Liver (tissue), 3 donors: Measurements from ENCODE around the gene PCNX2.

Experiments
- CTCF ChIP-seq: fragments of 150-350 bp; IDR thresholded peaks from 2 replicates; pipeline ENCODE4 v1.5.1; 2017; ENCODE audit warnings: improper control_type of control experiment, low read depth, low read length; ENCODE audit not compliant: missing input control
- EGR1 ChIP-seq, 2 donors: IDR thresholded peaks; 2 replicates each; pipeline ENCODE4 v1.6.1; 2016 to 2018; ENCODE audit warnings: antibody characterized with exemption in 2 of 2, low read depth in 2 of 2
- FOXA1 ChIP-seq: IDR thresholded peaks from 2 replicates; pipeline ENCODE4 v1.6.1; 2016; ENCODE audit warnings: antibody characterized with exemption
- HNF4G ChIP-seq: IDR thresholded peaks from 2 replicates; pipeline ENCODE4 v1.6.1; 2016; ENCODE audit warnings: antibody characterized with exemption
- JUND ChIP-seq, 2 donors: IDR thresholded peaks; 2 replicates each; pipeline ENCODE4 v1.6.1; 2016; ENCODE audit warnings: antibody characterized with exemption in 2 of 2
- NR2F2 ChIP-seq: IDR thresholded peaks from 2 replicates; pipeline ENCODE4 v1.6.1; 2016; ENCODE audit warnings: antibody characterized with exemption
- RAD21 ChIP-seq, 2 donors: IDR thresholded peaks; 2 replicates each; pipeline ENCODE4 v1.6.1; 2016; ENCODE audit warnings: antibody characterized with exemption in 2 of 2, mild to moderate bottlenecking in 2 of 2
- REST ChIP-seq: IDR thresholded peaks from 2 replicates; pipeline ENCODE4 v1.6.1; 2016; ENCODE audit warnings: antibody characterized with exemption, mild to moderate bottlenecking
- SP1 ChIP-seq: IDR thresholded peaks from 2 replicates; pipeline ENCODE4 v1.6.1; 2018; ENCODE audit warnings: antibody characterized with exemption, mild to moderate bottlenecking
- TAF1 ChIP-seq: conservative IDR thresholded peaks from 2 replicates; pipeline ENCODE4 v1.6.1; 2016; ENCODE audit warnings: antibody characterized with exemption, mild to moderate bottlenecking
- YY1 ChIP-seq: IDR thresholded peaks from 2 replicates; pipeline ENCODE4 v1.6.1; 2016; ENCODE audit warnings: antibody characterized with exemption, mild to moderate bottlenecking
- TF ChIP-seq, protein P1 (sequence below): IDR thresholded peaks from 2 replicates; pipeline ENCODE4 v1.6.1; 2016; ENCODE audit warnings: antibody characterized with exemption
- donor health status: healthy.
- donor health status: healthy.

- TF ChIP-seq, protein P1, sequence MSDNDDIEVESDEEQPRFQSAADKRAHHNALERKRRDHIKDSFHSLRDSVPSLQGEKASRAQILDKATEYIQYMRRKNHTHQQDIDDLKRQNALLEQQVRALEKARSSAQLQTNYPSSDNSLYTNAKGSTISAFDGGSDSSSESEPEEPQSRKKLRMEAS: no peak
- TF ChIP-seq CTCF: no peak
- TF ChIP-seq TAF1: no peak
- TF ChIP-seq NR2F2: no peak
- TF ChIP-seq YY1: no peak
- TF ChIP-seq RAD21 (IDR thresholded peaks at IDR 0.05): no peak
- TF ChIP-seq JUND (IDR thresholded peaks at IDR 0.05): no peak
- no peak for TF ChIP-seq SP1
- no peak for TF ChIP-seq FOXA1
- no peak for TF ChIP-seq REST
- TF ChIP-seq HNF4G: no peak
- no peak for TF ChIP-seq EGR1 (IDR thresholded peaks at IDR 0.05; ENCODE audit: low read depth in 2 of 2)
Observed at GRCh38 chr1:233121947-233122559, 173.5 kb downstream of the PCNX2 start.
